T-cell (primary cell): ENCODE data around the gene ODF4. TPM values are rescaled to one million over a fixed set of nuclear protein-coding genes. Genes with fewer than 3 reads are reported as not detected.

ENCODE experiments used
- ATAC-seq, 4 experiments: fragments of 200-7000 bp in 3 of 4; fragments of 150-1000 bp in 1 of 4; cut with Tn5 transposase; replicated peaks in 1 of 4; 1 replicate in 3 of 4; 2 replicates in 1 of 4; pipeline ENCODE4 v1.10.0; 2021; ENCODE audit warnings: moderate library complexity in 3 of 4, mild to moderate bottlenecking in 2 of 4, moderate number of reproducible peaks in 1 of 4
- CTCF ChIA-PET, 2 donors: fragments of 300-600 bp; sonication (Branson Sonifier 250); formaldehyde crosslinking; loops; one replicate each; lab custom pipeline; 2022; ENCODE audit warnings: antibody characterized with exemption in 2 of 2; lab: Charles Lee
- POLR2A ChIA-PET, 2 donors: fragments of 300-600 bp; sonication (Branson Sonifier 250); formaldehyde crosslinking; loops; one replicate each; lab custom pipeline; 2022; ENCODE audit warnings: antibody characterized with exemption in 2 of 2; lab: Charles Lee
- DNase-seq, 35 experiments: peaks; one replicate each; pipeline versions ENCODE4 v3.0.0 to v3.0.0-alpha.2; 2013 to 2023
- H3K27ac ChIP-seq: one replicate; pipeline ENCODE4 v1.5.1; 2013; ENCODE audit warnings: low read length
- H3K27me3 ChIP-seq, 2 experiments: replicated peaks in 1 of 2; 1 replicate in 1 of 2; 2 replicates in 1 of 2; pipeline versions ENCODE4 v1.6.1 to v1.7.0; 2013; ENCODE audit warnings: low read length in 1 of 2, mixed read lengths in 1 of 2; ENCODE audit not compliant: control insufficient read depth in 2 of 2, insufficient read depth in 2 of 2; ENCODE audit errors: extremely low read depth in 1 of 2
- H3K36me3 ChIP-seq, 2 donors: 1 replicate in 1 of 2; 2 replicates in 1 of 2; pipeline versions ENCODE4 v1.6.1 to v1.7.0; 2013; ENCODE audit warnings: low read length in 1 of 2; ENCODE audit not compliant: control insufficient read depth in 2 of 2, insufficient read depth in 1 of 2; ENCODE audit errors: extremely low read depth in 1 of 2
- H3K4me1 ChIP-seq, 2 experiments: 1 replicate in 1 of 2; 2 replicates in 1 of 2; pipeline versions ENCODE4 v1.6.1 to v1.7.0; 2013; ENCODE audit warnings: low read length in 2 of 2, mixed read lengths in 1 of 2; ENCODE audit not compliant: insufficient read depth in 2 of 2, control insufficient read depth in 1 of 2; ENCODE audit errors: extremely low read depth in 1 of 2
- H3K4me3 ChIP-seq, 2 donors: 1 replicate in 1 of 2; 2 replicates in 1 of 2; pipeline versions ENCODE4 v1.5.1 to v1.7.0; 2013; ENCODE audit warnings: mild to moderate bottlenecking in 2 of 2, low read length in 1 of 2, moderate library complexity in 1 of 2; ENCODE audit not compliant: control insufficient read depth in 1 of 2; ENCODE audit errors: extremely low read depth in 1 of 2
- H3K9me3 ChIP-seq: 2 replicates; pipeline ENCODE4 v1.7.0; 2013
- H3K27ac Mint-ChIP-seq, 2 donors: one replicate each; pipeline ENCODE4 v1.8.0; 2020 to 2021; ENCODE audit warnings: mild to moderate bottlenecking in 2 of 2, mixed read lengths in 2 of 2
- H3K27me3 Mint-ChIP-seq, 2 donors: one replicate each; pipeline ENCODE4 v1.8.0; 2021 to 2022; ENCODE audit warnings: mixed read lengths in 2 of 2
- H3K36me3 Mint-ChIP-seq: one replicate; pipeline ENCODE4 v1.8.0; 2021; ENCODE audit warnings: mixed read lengths
- H3K4me1 Mint-ChIP-seq, 3 donors: one replicate each; pipeline ENCODE4 v1.8.0; 2020 to 2022; ENCODE audit warnings: mixed read lengths in 3 of 3, mild to moderate bottlenecking in 1 of 3
- H3K4me3 Mint-ChIP-seq, 3 donors: one replicate each; pipeline ENCODE4 v1.8.0; 2020 to 2022; ENCODE audit warnings: mild to moderate bottlenecking in 3 of 3, mixed read lengths in 3 of 3, moderate library complexity in 3 of 3
- H3K9me3 Mint-ChIP-seq, 3 donors: one replicate each; pipeline ENCODE4 v1.8.0; 2020 to 2022; ENCODE audit warnings: mixed read lengths in 3 of 3
- WGBS: methylation state at CpG from one replicate; pipeline ENCODE4 v1.1.5; 2013; ENCODE audit warnings: missing lambda C conversion rate; ENCODE audit not compliant: insufficient coverage; 5-methylcytosine and 5-hydroxymethylcytosine counted together
- total RNA-seq, 35 experiments: library from RNA in 6 of 35; stranded (reverse) in 6 of 35; fragments of 120-200 nt in 1 of 35; gene quantifications; one replicate each; pipeline versions ENCODE4 v1.2.1 to v1.2.4 and lab custom pipeline; 2013 to 2026

Gene ODF4
- total RNA-seq, 5 donors from 2014 or later (not counting 1 experiment from before 2014, with no cell fraction given): not detected

DNA sequence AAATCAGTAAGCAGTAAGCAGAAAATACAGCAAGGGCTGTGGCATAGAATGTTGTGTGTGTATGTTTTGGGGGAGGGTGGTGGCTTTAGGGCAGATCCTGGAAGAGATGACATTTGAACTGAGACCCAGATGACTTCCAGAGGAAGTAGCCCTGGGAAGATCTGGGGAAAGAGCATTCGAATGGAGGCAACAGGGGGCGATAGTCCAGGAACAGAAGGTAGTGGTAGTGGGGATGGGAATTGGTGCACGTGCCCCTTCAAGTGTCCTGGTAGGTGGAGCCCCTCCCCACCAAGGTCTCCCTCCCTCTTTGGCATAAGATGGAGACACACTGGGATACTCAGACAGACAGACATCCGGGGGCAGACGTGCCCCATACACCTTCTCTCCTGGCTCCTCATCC, 15.5 kb upstream of the ODF4 start:
- Histone ChIP-seq H3K9me3 (no peaks in the 10 kb centered on the region), H3K27me3 (peaks cover 2 to 65% of the 10 kb centered on the region in 2 experiments), H3K36me3 (no peaks in the 10 kb centered on the region), H3K4me3 (no peak overlapping the region), H3K27ac (no peak overlapping the region), H3K4me1 (peaks cover 7 to 15% of the 10 kb centered on the region in 2 experiments)
- H3K4me3 Mint-ChIP-seq: no peak overlapping the region
- H3K27ac Mint-ChIP-seq: peak overlapping the region in 1 of 2 donors; percentile 28
- no peak for ATAC-seq
- DNase-seq: no peak
- H3K36me3 Mint-ChIP-seq: no peaks in the 10 kb centered on the region
- 60% methylated on average over 1 of the region's 5 CpGs for WGBS
- POLR2A ChIA-PET: interaction anchor here in 1 of 2 donors (1.0 kb wide), 1 partner anchor 135 kb away, joined by 3 read pairs; no protein-coding TSS in a partner anchor
- peaks cover 16 to 26% (median 25%) of the 10 kb centered on the region in 3 donors for H3K4me1 Mint-ChIP-seq
- CTCF ChIA-PET: no interaction called here
- no peaks in the 10 kb centered on the region for H3K9me3 Mint-ChIP-seq
- H3K27me3 Mint-ChIP-seq: peaks cover 28 to 52% of the 10 kb centered on the region in 2 donors

DNA sequence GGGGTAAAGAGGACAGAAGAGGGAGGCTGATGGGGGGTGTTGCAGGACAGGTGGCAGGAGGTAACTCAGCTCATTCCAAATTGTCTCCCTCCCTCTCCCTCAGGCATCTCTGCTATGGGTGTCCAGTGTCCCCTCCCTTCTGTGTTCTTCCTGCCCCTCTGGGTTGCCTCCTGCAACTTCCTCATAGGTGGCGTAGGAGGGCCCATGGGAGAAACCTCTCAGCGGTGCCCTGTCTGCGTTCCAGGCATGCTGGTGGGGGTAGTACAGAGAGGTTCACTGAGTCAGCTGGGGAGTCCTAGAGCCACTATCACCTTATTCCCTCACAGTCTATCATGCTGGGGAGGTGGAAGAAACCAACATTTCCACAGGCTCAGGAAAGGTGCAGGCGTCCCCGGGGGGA, 14.7 kb upstream of the ODF4 start:
- Histone ChIP-seq H3K27ac (no peak overlapping the region), H3K9me3 (no peaks in the 10 kb centered on the region), H3K4me3 (no peak overlapping the region), H3K4me1 (peaks cover 7 to 15% of the 10 kb centered on the region in 2 experiments), H3K27me3 (peaks cover 2 to 65% of the 10 kb centered on the region in 2 experiments), H3K36me3 (no peaks in the 10 kb centered on the region)
- ChIA-PET CTCF (no interaction called here), POLR2A (interaction anchor here in 1 of 2 donors (1.0 kb wide), 1 partner anchor 134 kb away, joined by 3 read pairs; no protein-coding TSS in a partner anchor)
- Mint-ChIP-seq H3K27ac (no peak overlapping the region), H3K4me1 (peaks cover 16 to 26% (median 25%) of the 10 kb centered on the region in 3 donors), H3K4me3 (no peak overlapping the region), H3K9me3 (no peaks in the 10 kb centered on the region), H3K27me3 (peaks cover 28 to 52% of the 10 kb centered on the region in 2 donors), H3K36me3 (no peaks in the 10 kb centered on the region)
- 87% methylated on average over 2 of the region's 5 CpGs for WGBS
- ATAC-seq (no peak), DNase-seq (no peak)

DNA sequence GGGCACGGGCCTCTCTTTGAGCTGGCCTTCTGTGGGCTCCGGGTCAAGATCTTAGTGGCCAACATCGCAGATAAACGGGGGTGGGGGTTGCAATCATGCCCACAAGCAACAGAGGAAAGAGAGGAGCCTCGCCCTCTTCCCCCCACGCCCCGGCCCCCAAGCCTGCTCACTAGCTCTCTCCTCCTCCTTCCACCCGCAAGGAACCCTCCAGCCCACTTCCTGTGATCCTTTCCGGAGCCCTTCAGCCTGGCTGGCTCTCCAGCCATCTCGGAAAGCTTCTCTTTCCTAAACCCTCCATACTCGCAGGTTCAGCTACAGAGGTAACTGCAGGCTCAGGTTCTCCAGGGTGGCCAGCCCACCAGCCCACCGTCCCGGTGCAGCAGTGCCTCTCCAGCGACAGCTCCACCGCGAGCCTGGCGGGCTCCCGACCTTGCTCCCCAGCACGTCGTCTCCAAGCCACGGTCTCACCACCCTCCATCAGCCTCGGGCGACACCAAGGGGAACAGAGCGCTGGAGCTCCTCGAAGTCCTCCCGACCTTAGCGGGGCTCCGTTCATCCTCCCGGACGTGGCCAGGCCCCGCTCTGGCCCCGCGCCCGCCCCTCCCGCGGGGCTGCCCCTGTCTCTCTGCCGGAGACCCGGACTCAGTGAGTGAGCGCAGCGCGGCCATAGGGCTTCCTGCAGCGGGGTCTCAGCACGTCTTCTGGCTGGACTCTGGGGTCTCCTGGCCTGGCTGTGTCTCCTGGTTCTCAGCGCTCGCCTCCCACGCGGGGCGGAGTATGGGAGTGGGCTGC, 12.9 kb upstream of the ODF4 start:
- ATAC-seq: peak; percentile 65 to 72 (median 67)
- H3K36me3 ChIP-seq: no peaks in the 10 kb centered on the region

DNA sequence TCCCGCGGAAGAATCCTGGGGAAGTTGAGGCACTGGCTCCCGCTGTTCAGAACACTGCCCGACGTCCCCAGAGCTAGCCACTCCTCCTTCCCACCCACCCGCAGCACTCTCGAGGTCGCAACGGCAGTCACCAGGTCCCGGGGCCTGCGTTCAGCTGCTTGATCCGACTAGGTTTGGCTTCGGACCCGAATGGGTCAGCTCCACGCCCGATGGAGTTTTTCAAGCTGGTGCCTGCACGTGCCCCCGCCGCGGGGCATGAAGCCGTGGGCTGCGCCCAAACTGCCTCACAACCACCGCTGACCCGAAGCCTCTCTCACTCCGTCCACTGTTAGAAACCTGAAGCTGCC, 12.4 kb upstream of the ODF4 start:
- ChIA-PET POLR2A (no interaction called here), CTCF (no interaction called here)
- H3K36me3 Mint-ChIP-seq: no peaks in the 10 kb centered on the region
- no peak for ATAC-seq
- peak overlapping the region; percentile 21 to 66 (median 28) for H3K4me3 Mint-ChIP-seq
- H3K4me1 Mint-ChIP-seq: peaks cover 16 to 26% (median 25%) of the 10 kb centered on the region in 3 donors
- Histone ChIP-seq H3K9me3 (no peaks in the 10 kb centered on the region), H3K27ac (no peak overlapping the region), H3K36me3 (no peaks in the 10 kb centered on the region), H3K27me3 (peaks cover 2 to 55% of the 10 kb centered on the region in 2 experiments), H3K4me1 (peaks cover 7 to 15% of the 10 kb centered on the region in 2 experiments), H3K4me3 (peak overlapping the region in 1 of 2 donors; percentile 52)
- DNase-seq: no peak
- H3K27me3 Mint-ChIP-seq: peaks cover 28 to 53% of the 10 kb centered on the region in 2 donors
- WGBS: 28% methylated on average over 9 of the region's 25 CpGs
- H3K27ac Mint-ChIP-seq: no peak overlapping the region
- no peaks in the 10 kb centered on the region for H3K9me3 Mint-ChIP-seq

More for the DNA sequence above, 12.9 kb upstream of the ODF4 start:
- peaks cover 16 to 26% (median 25%) of the 10 kb centered on the region in 3 donors for H3K4me1 Mint-ChIP-seq
- H3K9me3 Mint-ChIP-seq: no peaks in the 10 kb centered on the region
- DNase-seq: peak in 18 of 35 experiments; percentile 4 to 32 (median 18)
- Histone ChIP-seq H3K9me3 (no peaks in the 10 kb centered on the region), H3K27me3 (peaks cover 2 to 57% of the 10 kb centered on the region in 2 experiments), H3K4me3 (peak overlapping the region; percentile 31 to 52), H3K27ac (no peak overlapping the region), H3K4me1 (peaks cover 7 to 15% of the 10 kb centered on the region in 2 experiments)
- H3K36me3 Mint-ChIP-seq: no peaks in the 10 kb centered on the region
- POLR2A ChIA-PET: no interaction called here
- 1% methylated on average over 36 of the region's 48 CpGs for WGBS
- peaks cover 28 to 48% of the 10 kb centered on the region in 2 donors for H3K27me3 Mint-ChIP-seq
- H3K27ac Mint-ChIP-seq: no peak overlapping the region
- CTCF ChIA-PET: interaction anchor here (0.6 kb wide), 2 partner anchors 83 to 168 kb away, joined by 6 to 7 read pairs; no protein-coding TSS in a partner anchor
- peak overlapping the region; percentile 54 to 66 (median 61) for H3K4me3 Mint-ChIP-seq

DNA sequence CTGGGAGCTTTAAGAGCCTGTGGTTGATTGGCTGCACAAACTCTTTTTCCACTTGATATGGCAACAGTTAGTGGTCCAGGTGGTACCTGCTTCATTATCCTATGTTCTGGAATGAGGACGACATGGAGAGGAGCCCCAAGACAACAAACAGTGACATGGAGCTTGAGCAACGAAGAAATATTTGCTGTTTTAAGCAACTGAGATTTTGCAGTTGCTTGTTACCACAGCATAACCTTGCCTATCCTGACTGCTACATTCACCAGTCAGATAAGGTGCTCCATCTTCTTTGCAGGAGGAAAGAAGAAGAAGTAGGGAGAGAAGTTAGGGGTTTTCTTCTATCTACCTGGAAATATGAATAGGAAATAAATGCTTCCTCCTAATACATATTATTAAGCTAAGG, 7.5 kb upstream of the ODF4 start:
- CTCF ChIA-PET: no interaction called here
- peaks cover 8 to 25% of the 10 kb centered on the region in 2 donors for H3K27me3 Mint-ChIP-seq

DNA sequence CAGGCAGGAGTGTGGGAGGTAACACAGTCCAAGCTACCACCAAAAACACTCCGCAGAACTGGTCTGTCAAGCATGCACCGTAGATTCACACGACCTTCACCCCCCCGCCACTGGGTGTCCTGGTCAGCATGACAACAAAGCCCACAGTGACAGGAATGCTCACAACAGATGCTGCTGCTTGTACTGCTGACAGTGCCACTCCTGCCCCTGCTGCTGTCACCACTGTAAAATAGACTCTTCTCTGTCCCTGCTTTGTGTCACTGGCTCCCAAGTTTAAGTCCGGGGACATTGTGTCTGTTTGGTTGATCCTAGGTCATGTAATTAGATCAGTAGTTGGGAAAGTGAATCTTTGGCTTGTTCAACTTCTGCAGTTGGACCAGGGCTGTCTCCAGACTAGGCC, 7.0 kb upstream of the ODF4 start:
- ATAC-seq: no peak
- H3K4me3 Mint-ChIP-seq: no peak overlapping the region
- 90% methylated on average over 4 of the region's 5 CpGs for WGBS
- peaks cover 0 to 4% (median under 1%) of the 10 kb centered on the region in 3 donors for H3K4me1 Mint-ChIP-seq
- CTCF ChIA-PET: no interaction called here
- no peaks in the 10 kb centered on the region for H3K36me3 Mint-ChIP-seq
- Histone ChIP-seq H3K4me3 (no peak overlapping the region), H3K9me3 (no peaks in the 10 kb centered on the region), H3K36me3 (no peaks in the 10 kb centered on the region), H3K27ac (no peak overlapping the region), H3K4me1 (no peaks in the 10 kb centered on the region), H3K27me3 (peaks cover 0 to 24% of the 10 kb centered on the region in 2 experiments)
- no peak for DNase-seq
- H3K9me3 Mint-ChIP-seq: no peaks in the 10 kb centered on the region
- H3K27ac Mint-ChIP-seq: no peak overlapping the region
- peaks cover 8 to 20% of the 10 kb centered on the region in 2 donors for H3K27me3 Mint-ChIP-seq
- POLR2A ChIA-PET: no interaction called here

More for the DNA sequence above, 7.5 kb upstream of the ODF4 start:
- peaks cover 0 to 8% (median 5%) of the 10 kb centered on the region in 3 donors for H3K4me1 Mint-ChIP-seq
- no peak overlapping the region for H3K27ac Mint-ChIP-seq
- no peaks in the 10 kb centered on the region for H3K36me3 Mint-ChIP-seq
- Histone ChIP-seq H3K4me1 (peaks cover 0 to 4% of the 10 kb centered on the region in 2 experiments), H3K4me3 (no peak overlapping the region), H3K9me3 (no peaks in the 10 kb centered on the region), H3K27ac (no peak overlapping the region), H3K36me3 (no peaks in the 10 kb centered on the region), H3K27me3 (peaks cover 0 to 29% of the 10 kb centered on the region in 2 experiments)
- 80% methylated on average over 1 of the region's 2 CpGs for WGBS
- no peaks in the 10 kb centered on the region for H3K9me3 Mint-ChIP-seq
- no peak overlapping the region for H3K4me3 Mint-ChIP-seq
- ATAC-seq (no peak), DNase-seq (no peak)
- POLR2A ChIA-PET: no interaction called here
